Left renal pelvis (tissue), 4 donors: ENCODE results near the gene SELENOO. TPM values are rescaled to one million over a fixed set of nuclear protein-coding genes. Genes with fewer than 3 reads are reported as not detected.

Source experiments
- DNase-seq, 4 donors: peaks; one replicate each; pipeline ENCODE4 v3.0.0-alpha.2; 2013; ENCODE audit warnings: low read depth in 4 of 4, low spot score in 3 of 4
- polyA plus RNA-seq, 4 donors: library from polyadenylated mRNA; unstranded; fragments of 120-200 nt; gene quantifications; one replicate each; pipeline ENCODE4 v1.2.1, GENCODE V29; 2013; ENCODE audit not compliant: insufficient read length in 4 of 4

SELENOO gene
- polyA plus RNA-seq, 4 donors = 12.5 to 33.0 (median 16.3) TPM

DNA sequence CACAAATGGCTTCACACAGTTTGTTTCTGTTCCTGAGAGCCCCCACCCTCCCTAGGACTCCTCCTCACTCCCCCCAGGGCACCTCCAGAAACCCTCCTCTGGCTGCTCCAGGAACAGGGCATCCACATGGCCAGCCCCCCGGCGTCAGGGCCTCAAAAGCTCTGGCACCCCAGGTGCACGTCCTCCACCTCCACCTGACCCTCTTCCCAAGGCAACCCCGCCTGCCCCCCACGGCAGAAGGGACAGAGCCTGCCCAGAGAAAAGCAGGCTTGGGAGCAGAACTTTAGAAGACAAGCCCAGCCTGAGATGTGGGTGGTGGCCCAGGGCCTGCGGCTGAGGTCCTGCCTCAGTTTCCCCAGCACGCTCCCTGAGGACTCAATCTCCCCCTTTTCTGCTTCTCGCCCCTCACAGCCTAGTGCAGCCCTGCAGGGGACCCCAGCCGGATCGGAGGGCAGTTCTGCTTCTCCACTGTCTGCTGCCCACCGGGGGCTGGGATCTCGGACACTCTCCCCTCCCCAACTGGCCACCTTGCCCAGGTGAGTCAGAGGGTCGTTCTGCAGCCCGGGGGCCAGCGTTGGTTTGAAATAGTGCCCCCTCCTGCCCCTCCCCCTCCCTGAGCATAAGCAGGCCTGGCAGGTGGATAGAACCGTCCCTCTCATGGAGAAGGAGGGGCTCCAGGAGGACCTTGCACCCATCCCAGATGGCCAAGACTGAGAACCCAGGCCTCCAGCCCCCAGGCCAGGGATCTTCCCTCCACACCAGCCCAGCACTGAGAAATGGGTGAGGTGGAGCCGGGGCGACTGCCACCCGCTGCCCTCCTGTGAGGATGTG is 17.5 kb upstream of the SELENOO start:
- DNase-seq = no peak

DNA sequence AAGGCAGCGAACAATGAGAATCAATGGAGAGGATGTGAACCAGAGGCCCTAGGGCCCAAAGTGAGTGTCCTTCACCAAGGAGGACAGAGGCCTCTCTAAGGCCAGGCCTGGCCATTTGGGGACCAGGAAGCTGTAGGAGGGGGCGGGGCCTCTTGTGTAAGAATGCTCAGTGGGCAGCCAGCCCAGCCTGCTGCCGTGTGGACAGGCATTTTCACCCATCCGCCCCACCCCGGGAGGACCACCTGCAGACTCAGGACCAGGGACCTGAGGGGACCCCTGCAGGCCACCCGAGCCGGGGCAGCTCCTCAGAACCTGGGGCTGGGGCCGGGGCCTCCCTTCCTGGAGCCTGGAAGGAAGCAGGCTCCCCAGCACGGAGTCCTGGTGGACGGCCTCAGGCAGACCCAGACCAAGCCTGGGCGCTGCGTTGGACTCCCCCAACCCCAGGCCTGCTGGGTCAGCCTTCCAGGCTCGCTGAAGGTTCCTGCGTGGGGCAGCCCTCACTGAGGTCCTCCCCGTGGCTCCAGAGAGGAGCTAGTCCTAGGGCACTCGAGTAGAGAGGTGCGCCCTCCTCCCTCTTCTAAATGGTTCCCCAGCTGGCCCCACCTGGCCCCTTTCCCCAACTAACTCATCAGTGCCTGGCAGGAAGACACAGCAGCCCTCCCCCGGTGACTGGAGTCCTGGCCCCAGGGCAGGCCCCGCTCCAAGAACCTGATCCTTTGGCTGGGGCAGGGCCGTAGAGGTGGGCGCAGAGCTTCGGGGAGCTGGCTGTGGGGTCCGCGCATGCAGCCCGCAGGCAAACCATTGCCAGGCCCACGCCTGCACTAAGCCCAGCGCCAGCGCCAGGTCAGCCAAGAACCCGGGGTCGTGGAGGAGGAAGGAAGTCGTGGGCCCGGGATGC is 16.6 kb upstream of the SELENOO start:
- no peak for DNase-seq

DNA sequence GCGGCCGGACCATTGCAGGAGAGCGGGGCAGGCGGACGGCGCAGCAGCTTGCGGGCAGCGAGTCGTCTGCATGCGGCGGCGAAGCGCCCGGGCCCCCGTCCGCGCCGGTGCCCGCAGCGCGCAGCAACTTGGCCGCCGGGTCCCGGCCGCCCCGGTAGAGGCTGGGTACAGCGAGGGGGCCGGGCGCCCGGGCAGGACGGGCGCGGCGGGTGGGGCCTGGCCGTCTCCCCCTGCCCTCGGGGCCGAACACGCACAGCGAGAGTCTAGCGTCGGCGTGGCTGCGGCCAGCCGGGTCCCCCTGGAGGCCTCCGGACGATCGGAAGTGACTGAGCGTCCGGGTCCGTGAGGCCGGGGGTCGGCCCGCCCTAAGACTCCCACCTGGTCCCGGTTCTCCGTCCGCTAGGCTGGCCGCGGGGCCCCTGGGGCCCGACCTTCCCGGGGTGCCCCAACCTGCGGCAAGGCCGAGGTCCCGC is 15.9 kb upstream of the SELENOO start:
- no peak for DNase-seq

DNA sequence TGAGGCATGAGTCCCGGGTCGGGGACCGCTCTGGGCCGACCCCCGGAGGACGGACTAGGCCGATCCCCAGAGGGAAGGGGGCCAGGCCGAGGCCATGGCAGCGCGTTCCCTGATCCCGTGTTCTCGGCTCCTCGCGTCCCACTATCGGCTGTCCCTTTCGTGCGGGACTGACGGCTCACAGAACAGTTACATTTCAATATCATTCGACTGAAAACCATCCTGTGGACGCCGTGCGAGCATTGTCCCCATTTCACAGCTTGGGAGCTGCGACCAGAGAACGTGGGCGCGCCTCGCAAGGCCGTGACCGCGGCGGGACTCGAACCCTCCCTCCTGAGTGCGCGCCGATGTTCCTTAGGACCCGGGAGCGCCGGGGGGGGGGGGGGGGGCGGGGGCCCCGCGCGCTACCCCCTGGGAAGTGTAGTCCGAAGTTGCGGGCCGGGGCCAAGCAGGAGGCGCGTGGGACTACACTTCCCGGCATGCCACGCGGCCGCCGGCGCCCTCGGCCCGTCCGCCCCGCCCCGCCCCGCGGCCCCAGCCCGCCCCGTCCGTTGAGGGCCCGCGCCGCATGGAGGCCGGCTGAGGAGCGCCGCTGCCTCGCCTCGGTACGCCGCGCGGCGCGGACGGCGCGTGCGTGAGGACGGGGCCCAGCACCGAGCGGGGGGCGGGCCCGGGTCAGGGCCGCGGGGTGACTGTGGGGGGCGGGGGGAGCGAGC is 15.3 kb upstream of the SELENOO start, which contains the start of gene TRABD:
TRABD (plus strand) TSS at position 539 of the 713 bp plus-strand sequence. CDS start 7,148 bp downstream, outside the sequence.
- peak in 3 of 4 donors; percentile 62 to 75 (median 68) for DNase-seq

DNA sequence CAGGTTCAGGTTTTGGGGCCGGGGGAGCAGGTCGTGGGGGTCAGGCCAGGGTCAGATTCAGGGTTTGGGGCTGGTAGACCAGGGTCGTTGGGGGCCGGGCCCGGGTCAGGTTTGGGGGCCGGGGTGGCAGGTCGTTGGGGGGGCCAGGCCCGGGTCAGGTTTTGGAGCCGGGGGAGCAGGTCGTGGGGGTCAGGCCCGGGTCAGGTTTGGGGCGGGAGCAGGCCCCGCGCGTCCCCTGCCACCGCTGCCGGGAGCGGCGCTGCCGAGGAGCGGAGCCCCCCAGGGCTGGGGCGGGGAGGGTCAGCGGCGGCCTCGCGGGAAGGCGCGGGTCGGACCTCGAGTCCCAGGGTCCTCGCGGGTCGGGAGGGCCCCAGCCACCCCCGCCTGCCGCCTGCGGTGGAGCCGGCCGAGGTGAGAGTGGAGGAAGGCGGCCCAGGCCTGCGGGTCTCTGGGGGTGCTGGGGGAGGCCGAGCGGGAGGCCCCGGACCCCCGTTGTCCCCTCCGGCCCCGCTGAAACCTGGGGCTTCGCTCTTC is 14.6 kb upstream of the SELENOO start:
- no peak for DNase-seq

GRCh38 chr22:50186761-50187523 is 13.9 kb upstream of the SELENOO start:
- DNase-seq = no peak

DNA sequence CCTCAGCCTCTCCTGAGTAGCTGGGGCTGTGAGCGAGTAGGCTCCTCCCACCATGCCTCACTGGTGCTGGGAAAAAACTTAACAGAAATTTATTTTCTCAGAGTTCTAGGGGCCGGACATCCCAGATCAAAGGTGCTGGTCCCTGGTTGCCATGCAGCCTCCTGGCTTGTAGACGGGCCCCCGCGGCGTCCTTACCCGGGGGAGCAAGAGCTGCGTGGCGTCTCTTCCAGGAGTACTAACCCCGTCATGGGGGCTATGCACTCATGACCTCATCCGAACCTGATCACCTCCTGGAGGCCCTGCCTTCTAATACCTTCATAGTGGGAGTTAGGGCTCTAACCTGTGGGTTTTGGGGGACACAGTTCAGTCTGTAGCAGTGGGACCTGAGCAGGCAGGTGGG is 12.5 kb upstream of the SELENOO start:
- no peak for DNase-seq

DNA sequence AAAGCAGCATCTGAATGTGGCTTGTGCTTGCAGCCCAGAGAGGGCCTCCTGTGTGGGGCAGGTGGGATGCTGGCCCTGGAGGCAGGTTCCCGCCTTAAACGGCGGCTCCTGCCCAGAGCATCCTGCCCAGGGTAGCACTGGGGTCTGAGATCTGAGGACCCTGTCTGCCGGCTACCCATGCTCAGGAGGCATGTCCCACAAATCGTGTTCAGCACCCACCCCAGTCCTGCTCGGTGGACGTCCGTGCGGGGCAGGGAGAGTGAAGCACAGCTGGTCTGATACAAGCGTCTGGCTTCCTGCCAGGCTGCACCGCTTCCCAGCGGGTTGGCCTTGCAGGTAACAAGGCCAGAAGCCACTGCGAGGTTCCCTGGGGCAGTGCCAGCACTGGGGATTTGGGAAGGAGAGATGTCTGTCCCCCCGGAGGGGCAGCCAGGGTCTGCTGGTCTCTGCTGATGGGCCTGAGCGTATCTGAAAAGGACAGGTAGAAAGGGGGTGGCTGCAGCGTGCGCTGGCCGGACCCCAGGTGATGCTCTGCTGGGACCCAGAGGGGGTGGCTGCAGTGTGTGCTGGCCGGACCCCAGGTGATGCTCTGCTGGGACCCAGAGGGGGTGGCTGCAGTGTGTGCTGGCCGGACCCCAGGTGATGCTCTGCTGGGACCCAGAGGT is 11.5 kb upstream of the SELENOO start:
- no peak for DNase-seq

DNA sequence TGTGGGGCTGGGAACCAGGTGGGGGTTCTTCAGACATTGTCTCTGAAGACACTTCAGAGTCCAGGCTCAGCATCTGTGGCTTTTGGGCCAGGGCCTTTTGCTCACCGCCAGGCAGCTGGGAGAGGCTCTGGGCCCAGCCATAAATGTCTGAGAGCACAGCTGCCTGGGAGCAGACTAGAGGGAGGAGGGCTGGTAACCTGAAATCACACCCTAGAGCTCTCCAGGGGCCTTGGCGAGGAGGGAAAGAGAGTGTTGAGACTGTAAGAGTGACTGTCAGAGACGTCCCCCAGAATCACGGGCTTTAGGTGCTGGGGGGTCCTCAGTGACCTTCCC is 11.0 kb upstream of the SELENOO start:
- no peak for DNase-seq

DNA sequence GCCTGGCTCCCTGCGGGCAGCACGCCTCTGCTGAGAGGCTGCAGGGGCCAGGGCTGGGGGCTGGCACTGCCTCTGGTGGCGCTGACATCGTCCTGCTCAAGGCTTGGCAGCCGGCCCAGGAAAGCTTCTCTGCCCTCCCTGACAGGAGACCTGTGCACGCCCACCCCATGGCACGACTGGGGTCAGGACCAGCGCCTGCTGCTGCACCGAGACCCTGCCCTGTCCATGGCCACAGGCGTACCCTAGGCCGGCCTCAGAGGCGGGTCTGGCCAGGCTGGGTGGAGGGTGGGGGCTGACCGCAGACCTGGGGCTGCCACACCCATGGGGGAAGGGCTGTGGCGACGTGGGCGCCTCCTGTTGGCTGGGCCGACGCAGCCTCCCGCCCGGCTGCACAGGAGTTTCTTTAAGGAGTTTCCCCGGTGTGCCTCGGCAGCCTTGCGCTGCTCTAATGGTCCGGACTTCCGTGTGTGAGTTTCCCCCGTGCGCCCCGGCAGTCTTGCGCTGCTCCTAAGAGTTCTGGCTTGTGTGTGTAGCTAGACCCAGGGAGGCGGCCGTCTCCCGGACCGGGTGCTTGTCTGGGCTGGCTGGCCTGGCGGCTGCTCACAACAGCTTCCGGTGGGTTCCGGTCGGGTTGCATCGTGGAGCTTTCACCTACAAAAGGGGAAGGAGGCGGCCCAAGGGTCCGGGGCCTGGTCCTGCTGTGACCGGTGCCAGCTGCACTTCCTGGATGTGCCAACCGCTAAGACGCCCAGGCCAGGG is 10.4 kb upstream of the SELENOO start:
- DNase-seq = peak in 1 of 4 donors; percentile 32

GRCh38 chr22:50190941-50191741 is 9.7 kb upstream of the SELENOO start:
- DNase-seq = no peak

DNA sequence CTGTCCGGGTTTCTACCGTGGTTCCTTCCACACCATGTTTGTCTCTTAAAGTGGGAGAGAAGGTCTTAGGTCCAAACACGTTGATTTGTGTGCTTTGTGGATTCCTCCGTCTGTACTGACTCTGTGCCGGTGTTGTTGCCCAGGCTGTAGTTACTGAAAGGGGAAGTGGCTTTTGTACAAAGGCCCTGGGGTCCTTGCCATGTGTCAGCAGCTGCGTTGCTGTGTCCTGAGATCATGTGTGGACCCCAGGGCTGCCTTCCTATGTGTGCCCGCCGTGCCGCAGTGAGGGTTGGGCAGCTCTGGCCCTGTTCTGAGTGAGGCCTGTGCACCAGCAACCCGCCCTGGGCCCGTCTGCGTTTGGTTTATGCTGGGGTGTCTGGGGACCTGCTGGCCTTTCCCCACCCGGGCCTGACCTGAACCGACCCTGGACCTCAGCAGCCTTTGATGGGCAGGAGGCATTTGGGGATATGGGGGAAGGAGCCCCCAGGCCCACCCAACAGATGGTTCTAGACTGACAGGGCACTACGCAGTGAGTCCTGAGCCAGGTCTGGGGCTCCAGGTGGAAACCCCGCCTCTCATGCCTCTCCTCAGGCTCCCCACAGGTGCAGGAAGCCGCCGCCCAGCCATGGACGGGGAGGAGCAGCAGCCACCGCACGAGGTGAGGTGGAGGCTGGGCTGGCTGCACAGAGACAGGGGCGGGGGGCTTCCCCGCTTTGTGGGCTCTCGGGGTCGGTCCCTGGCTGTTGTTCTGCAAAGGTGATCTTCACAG is 8.2 kb upstream of the SELENOO start:
- no peak for DNase-seq

GRCh38 chr22:50193621-50194020 is 7.2 kb upstream of the SELENOO start:
- DNase-seq = no peak

GRCh38 chr22:50194037-50194805 is 6.6 kb upstream of the SELENOO start:
- DNase-seq = no peak

DNA sequence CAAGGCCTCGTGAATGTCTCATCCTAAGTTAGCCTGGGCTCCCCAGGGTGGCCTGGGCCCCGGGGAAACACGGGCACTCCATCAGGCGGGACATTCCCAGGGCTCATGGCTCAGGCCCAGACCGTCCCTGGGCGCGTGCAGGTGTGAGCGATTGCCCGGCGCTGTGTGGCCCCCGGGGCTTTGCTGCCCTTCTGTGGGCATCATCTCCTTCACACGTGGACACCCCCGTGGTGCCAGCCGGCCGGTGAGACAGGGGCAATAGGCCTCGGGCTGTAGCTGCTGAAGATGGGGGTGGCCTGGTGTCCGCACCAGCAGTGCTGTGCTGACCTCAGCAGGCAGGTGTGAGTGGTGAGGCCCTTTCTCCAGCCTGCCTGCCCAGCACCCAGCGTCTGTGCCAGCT is 4.6 kb upstream of the SELENOO start:
- no peak for DNase-seq
